CD4-positive, alpha-beta memory T cell (primary cell): ENCODE results near the gene ALDH1L1. TPM values are rescaled to one million over a fixed set of nuclear protein-coding genes. Genes with fewer than 3 reads are reported as not detected.

Source experiments
- CTCF ChIA-PET: fragments of 350-600 bp; sonication (Branson Sonifier 250); formaldehyde crosslinking; loops from one replicate; lab custom pipeline; 2021; ENCODE audit warnings: inconsistent platforms; ENCODE audit not compliant: partially characterized antibody; lab: Charles Lee
- POLR2A ChIA-PET: fragments of 350-600 bp; sonication (Branson Sonifier 250); formaldehyde crosslinking; loops from one replicate; lab custom pipeline; 2021; ENCODE audit not compliant: partially characterized antibody; lab: Charles Lee
- DNase-seq, 5 donors: peaks; one replicate each; pipeline versions ENCODE4 v3.0.0 to v3.0.0-alpha.2; 2020 to 2022; ENCODE audit warnings: mixed read lengths in 1 of 5
- H3K27ac ChIP-seq: one replicate; pipeline ENCODE4 v1.7.0; 2013; ENCODE audit warnings: low read depth, low read length
- H3K27me3 ChIP-seq: 2 replicates; pipeline ENCODE4 v1.7.0; 2013; ENCODE audit warnings: mild to moderate bottlenecking, low read length, moderate library complexity; ENCODE audit not compliant: insufficient read depth
- H3K36me3 ChIP-seq: 2 replicates; pipeline ENCODE4 v1.7.0; 2013; ENCODE audit warnings: mild to moderate bottlenecking, low read length, moderate library complexity; ENCODE audit not compliant: insufficient read depth
- H3K4me1 ChIP-seq: 2 replicates; pipeline ENCODE4 v1.7.0; 2013; ENCODE audit warnings: mild to moderate bottlenecking, low read length, moderate library complexity; ENCODE audit not compliant: insufficient read depth
- H3K4me3 ChIP-seq, 2 donors: one replicate each; pipeline ENCODE4 v1.7.0; 2013; ENCODE audit warnings: low read length in 2 of 2, mild to moderate bottlenecking in 1 of 2
- H3K9me3 ChIP-seq, 2 donors: one replicate each; pipeline ENCODE4 v1.7.0; 2013; ENCODE audit warnings: low read length in 2 of 2, control low read depth in 1 of 2; ENCODE audit not compliant: control insufficient read depth in 1 of 2
- H3K27ac Mint-ChIP-seq, 7 donors: one replicate each; pipeline ENCODE4 v1.8.0; 2020 to 2021; ENCODE audit warnings: mixed read lengths in 7 of 7, mild to moderate bottlenecking in 6 of 7, inconsistent platforms in 3 of 7, moderate library complexity in 3 of 7
- H3K27me3 Mint-ChIP-seq, 2 donors: one replicate each; pipeline ENCODE4 v1.8.0; 2020 to 2021; ENCODE audit warnings: mixed read lengths in 2 of 2
- H3K36me3 Mint-ChIP-seq, 2 donors: one replicate each; pipeline ENCODE4 v1.8.0; 2020 to 2021; ENCODE audit warnings: mixed read lengths in 2 of 2, inconsistent platforms in 1 of 2, mild to moderate bottlenecking in 1 of 2
- H3K4me1 Mint-ChIP-seq, 4 donors: one replicate each; pipeline ENCODE4 v1.8.0; 2020 to 2021; ENCODE audit warnings: mixed read lengths in 4 of 4, mild to moderate bottlenecking in 1 of 4
- H3K4me3 Mint-ChIP-seq, 8 donors: one replicate each; pipeline ENCODE4 v1.8.0; 2020 to 2021; ENCODE audit warnings: mixed read lengths in 8 of 8, mild to moderate bottlenecking in 7 of 8, moderate library complexity in 6 of 8, inconsistent platforms in 3 of 8
- H3K9me3 Mint-ChIP-seq, 8 donors: one replicate each; pipeline ENCODE4 v1.8.0; 2020 to 2021; ENCODE audit warnings: mixed read lengths in 8 of 8, mild to moderate bottlenecking in 5 of 8, inconsistent platforms in 3 of 8, moderate library complexity in 1 of 8
- intact Hi-C: fragments of 100-400 bp; cut with micrococcal nuclease; formaldehyde crosslinking; loops from one replicate; pipeline ENCODE4 v1.15.1; 2023
- polyA plus RNA-seq, 2 donors: library from polyadenylated mRNA; unstranded; fragments of 300-500 nt; fragmentation: Illumina TruSeq; gene quantifications; one replicate each; pipeline ENCODE4 v1.2.3, GENCODE V29; 2021
- total RNA-seq, 2 experiments: library from RNA; stranded (reverse); gene quantifications; one replicate each; pipeline ENCODE4 v1.2.3, GENCODE V29; 2021

ALDH1L1 gene
- total and polyA plus RNA-seq, 4 experiments from 2014 or later: not detected

DNA sequence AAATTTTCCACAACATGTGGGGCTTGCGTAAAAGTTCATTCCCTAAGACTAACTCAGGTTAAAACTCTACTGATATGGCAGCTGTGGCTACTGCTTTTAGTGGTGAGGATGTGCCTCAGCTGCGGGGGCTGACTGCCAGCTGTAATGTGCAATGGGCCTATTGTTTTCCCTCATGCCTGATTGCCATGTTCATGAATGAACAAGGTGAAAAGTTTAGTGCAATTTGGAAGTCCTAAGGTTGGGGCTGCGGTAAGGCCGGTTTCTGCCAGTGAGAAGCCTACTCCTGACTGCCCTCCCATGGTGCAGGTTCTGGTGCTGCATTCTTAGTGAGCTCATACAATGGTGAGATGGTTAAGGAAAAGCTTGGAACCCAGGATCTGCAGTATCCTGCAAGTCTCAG is 10.9 kb upstream of the ALDH1L1 start:
- H3K9me3 Mint-ChIP-seq: peaks cover 0 to 12% (median 6%) of the 10 kb centered on the region in 8 donors
- CTCF ChIA-PET: interaction anchor here (2.9 kb wide), 1 partner anchor 8 kb away, joined by 9 read pairs; no protein-coding TSS in a partner anchor
- H3K36me3 Mint-ChIP-seq: no peaks in the 10 kb centered on the region
- H3K4me1 Mint-ChIP-seq: no peaks in the 10 kb centered on the region
- no peak for DNase-seq
- H3K27me3 Mint-ChIP-seq: peaks cover 0 to 3% of the 10 kb centered on the region in 2 donors
- H3K27ac Mint-ChIP-seq: no peak overlapping the region
- no peak overlapping the region for H3K4me3 ChIP-seq
- no peaks in the 10 kb centered on the region for H3K27me3 ChIP-seq
- H3K9me3 ChIP-seq: no peaks in the 10 kb centered on the region
- H3K4me3 Mint-ChIP-seq: no peak overlapping the region
- no peak overlapping the region for H3K27ac ChIP-seq
- H3K4me1 ChIP-seq: no peaks in the 10 kb centered on the region
- H3K36me3 ChIP-seq: no peaks in the 10 kb centered on the region
- POLR2A ChIA-PET: no interaction called here
- intact Hi-C loops: no loop called here

DNA sequence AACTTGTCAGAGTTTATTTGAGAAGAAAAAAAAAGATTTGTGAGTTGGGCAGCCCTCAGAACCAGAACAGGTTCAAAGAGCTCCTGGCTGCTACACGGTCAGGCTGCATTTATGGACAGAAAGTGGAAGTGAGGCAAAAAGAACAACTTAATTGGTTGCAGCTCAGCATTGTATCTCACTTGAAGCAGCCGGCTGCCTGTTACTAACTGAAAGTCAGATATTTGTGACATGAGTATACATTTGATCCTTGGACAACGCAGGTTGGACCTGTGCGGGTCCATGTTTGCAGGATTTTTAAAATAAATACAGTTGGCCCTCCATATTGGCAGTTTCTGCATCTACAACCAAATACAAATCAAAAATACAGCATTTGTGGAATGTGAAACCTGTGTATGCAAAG is 7.5 kb upstream of the ALDH1L1 start:
- no peaks in the 10 kb centered on the region for H3K4me1 ChIP-seq
- no peaks in the 10 kb centered on the region for H3K4me1 Mint-ChIP-seq
- no peaks in the 10 kb centered on the region for H3K9me3 ChIP-seq
- peaks cover 0 to 2% (median 0%) of the 10 kb centered on the region in 8 donors for H3K9me3 Mint-ChIP-seq
- POLR2A ChIA-PET: no interaction called here
- H3K27me3 ChIP-seq: no peaks in the 10 kb centered on the region
- H3K4me3 Mint-ChIP-seq: no peak overlapping the region
- H3K27ac ChIP-seq: no peak overlapping the region
- no peak overlapping the region for H3K27ac Mint-ChIP-seq
- peaks cover 4 to 17% of the 10 kb centered on the region in 2 donors for H3K27me3 Mint-ChIP-seq
- no peak for DNase-seq
- H3K4me3 ChIP-seq: no peak overlapping the region
- H3K36me3 ChIP-seq: no peaks in the 10 kb centered on the region
- H3K36me3 Mint-ChIP-seq: no peaks in the 10 kb centered on the region
- CTCF ChIA-PET: no interaction called here
- intact Hi-C loops: no loop called here

DNA sequence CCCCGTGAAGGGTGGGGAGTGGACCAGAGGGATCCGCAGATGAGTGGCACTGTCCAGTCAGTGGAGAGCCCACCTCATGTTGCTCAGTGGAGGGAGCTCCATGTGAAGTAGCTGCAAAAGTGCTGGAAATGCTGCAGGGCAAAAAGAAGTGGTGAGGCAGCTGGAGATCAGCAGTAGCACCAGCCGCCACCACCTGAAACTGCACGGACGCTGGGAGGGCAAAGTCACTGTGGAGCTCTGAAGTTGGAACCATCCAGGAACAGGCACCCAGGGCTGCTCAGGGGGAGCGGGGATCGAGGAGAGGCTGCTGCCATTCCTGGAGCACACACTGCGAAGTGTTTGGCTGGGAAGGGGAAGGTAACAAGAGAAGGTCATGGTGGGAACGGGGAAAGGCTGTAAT is 6.4 kb upstream of the ALDH1L1 start:
- Mint-ChIP-seq H3K36me3 (no peaks in the 10 kb centered on the region), H3K27me3 (peaks cover 11 to 18% of the 10 kb centered on the region in 2 donors), H3K4me1 (peaks cover 0 to under 1% (median 0%) of the 10 kb centered on the region in 4 donors), H3K27ac (no peak overlapping the region), H3K9me3 (peaks cover 0 to 2% (median 0%) of the 10 kb centered on the region in 8 donors), H3K4me3 (no peak overlapping the region)
- intact Hi-C loops: no loop called here
- CTCF ChIA-PET: no interaction called here
- Histone ChIP-seq H3K27me3 (no peaks in the 10 kb centered on the region), H3K4me1 (no peaks in the 10 kb centered on the region), H3K9me3 (no peaks in the 10 kb centered on the region), H3K36me3 (no peaks in the 10 kb centered on the region), H3K27ac (no peak overlapping the region), H3K4me3 (no peak overlapping the region)
- POLR2A ChIA-PET: no interaction called here
- DNase-seq: no peak

DNA sequence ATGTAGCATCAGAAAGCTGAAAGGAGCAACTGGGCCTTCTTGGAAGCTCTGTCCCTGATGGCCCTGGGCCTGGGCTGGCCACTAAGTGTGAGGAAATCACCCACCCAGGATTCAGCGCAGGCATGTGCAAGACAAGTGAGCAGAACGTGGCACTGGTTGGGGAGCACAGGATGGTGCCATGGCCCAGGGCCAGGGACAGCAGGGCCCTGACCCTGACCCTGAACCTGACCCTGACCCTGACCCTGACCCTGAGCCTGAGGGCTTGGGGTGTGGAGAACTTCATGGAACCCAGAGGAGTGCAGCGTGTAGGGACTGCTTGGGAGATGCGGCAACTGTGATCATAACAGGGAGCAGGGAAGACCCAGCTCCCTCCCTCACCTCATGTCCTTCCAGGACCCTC is 5.9 kb upstream of the ALDH1L1 start:
- Histone ChIP-seq H3K27ac (no peak overlapping the region), H3K27me3 (no peaks in the 10 kb centered on the region), H3K36me3 (no peaks in the 10 kb centered on the region), H3K4me3 (no peak overlapping the region), H3K9me3 (no peaks in the 10 kb centered on the region), H3K4me1 (no peaks in the 10 kb centered on the region)
- Mint-ChIP-seq H3K4me1 (peaks cover 0 to 5% (median 2%) of the 10 kb centered on the region in 4 donors), H3K27me3 (peaks cover 16 to 23% of the 10 kb centered on the region in 2 donors), H3K4me3 (no peak overlapping the region), H3K27ac (no peak overlapping the region), H3K36me3 (no peaks in the 10 kb centered on the region), H3K9me3 (peaks cover 0 to 2% (median 0%) of the 10 kb centered on the region in 8 donors)
- POLR2A ChIA-PET: no interaction called here
- intact Hi-C loops: no loop called here
- no peak for DNase-seq
- CTCF ChIA-PET: no interaction called here

DNA sequence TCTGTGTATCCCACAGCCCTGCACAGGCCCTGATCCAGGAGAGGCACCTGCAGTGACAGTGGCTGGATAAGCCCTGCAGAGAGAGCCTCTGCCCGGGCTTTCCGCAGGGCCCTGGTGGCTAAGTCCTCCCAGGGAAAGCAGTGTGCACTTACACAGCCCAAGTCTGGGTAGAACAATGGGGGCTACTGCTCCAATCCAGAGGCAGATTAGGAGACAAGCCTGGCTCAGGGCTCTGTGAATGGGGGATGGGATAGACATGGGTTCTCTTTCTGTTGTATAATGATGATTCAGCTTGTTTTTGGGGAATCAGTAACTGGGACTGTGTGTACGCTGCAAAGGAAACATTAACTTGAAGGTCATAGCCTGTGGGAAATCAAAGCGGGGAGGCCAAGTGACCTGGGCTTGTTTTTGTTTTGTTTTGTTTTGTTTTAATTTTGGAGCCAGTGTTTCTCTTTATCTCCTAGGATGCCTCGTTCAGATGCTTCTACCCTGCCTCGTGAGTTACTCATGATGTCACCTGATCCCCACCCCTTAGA is 4.1 kb upstream of the ALDH1L1 start:
- ChIA-PET POLR2A (no interaction called here), CTCF (interaction anchor here (1.3 kb wide), 1 partner anchor 14 kb away, joined by 3 read pairs; no protein-coding TSS in a partner anchor)
- no peak overlapping the region for H3K4me3 ChIP-seq
- H3K9me3 ChIP-seq: no peaks in the 10 kb centered on the region
- H3K27ac Mint-ChIP-seq: no peak overlapping the region
- H3K9me3 Mint-ChIP-seq: peaks cover 0 to 2% (median 0%) of the 10 kb centered on the region in 8 donors
- no peaks in the 10 kb centered on the region for H3K27me3 ChIP-seq
- H3K4me1 Mint-ChIP-seq: peaks cover 1 to 9% (median 5%) of the 10 kb centered on the region in 4 donors
- DNase-seq: no peak
- H3K4me1 ChIP-seq: no peaks in the 10 kb centered on the region
- H3K27me3 Mint-ChIP-seq: peaks cover 22 to 27% of the 10 kb centered on the region in 2 donors
- no peak overlapping the region for H3K27ac ChIP-seq
- no peak overlapping the region for H3K4me3 Mint-ChIP-seq
- H3K36me3 ChIP-seq: no peaks in the 10 kb centered on the region
- H3K36me3 Mint-ChIP-seq: no peaks in the 10 kb centered on the region
- intact Hi-C loops: no loop called here

DNA sequence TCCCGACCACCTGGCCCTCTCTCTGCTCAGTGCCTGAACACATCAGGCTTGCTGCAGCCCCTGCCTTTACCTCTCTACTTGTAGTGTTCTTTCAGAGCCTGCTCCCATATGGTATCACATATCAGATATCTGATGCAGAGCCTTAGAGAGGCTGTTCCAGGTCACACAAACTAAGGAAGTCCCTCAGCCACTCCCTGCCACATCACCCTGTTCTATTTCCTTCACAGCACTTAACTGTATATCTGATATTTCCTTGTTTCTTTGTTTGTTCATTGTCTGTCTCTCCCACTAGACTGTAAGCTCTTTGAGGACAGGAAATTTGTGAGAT is 976 bp upstream of the ALDH1L1 start:
- CTCF ChIA-PET: no interaction called here

DNA sequence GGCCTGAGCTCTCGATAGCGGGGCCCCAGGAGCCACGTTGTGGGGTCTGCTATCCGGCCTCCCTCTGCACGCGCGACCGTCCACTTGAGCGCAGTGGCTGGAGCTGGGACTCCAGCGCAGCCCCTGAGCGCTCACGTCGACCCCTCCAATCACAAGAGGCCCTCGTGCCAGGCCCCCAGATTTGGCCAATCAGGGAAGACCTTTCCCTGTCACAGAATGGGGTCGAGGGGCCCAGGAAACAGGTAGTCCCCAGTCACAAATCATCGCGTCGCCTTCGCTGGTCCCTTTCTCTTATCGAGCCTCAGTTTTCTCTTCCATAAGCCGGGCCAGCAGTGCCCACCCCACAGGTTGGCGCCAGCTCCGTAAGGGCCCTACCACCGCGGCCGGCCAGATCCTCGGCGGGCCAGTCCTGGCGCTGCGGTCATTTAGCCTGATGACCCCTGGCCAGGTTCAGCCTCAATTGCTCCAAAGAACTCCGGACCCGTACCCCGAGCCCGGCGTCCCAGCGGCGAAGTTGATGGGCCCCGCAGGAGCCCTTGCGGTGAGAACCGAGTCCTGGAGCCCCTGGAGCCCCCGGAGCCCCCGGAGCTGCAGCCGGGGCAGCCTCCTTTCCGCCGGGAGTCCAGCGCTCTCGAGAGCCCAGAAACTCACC is 435 bp downstream of the ALDH1L1 start:
- H3K36me3 Mint-ChIP-seq: no peaks in the 10 kb centered on the region
- Histone ChIP-seq H3K9me3 (no peaks in the 10 kb centered on the region), H3K36me3 (no peaks in the 10 kb centered on the region), H3K27ac (no peak overlapping the region), H3K4me3 (no peak overlapping the region), H3K27me3 (no peaks in the 10 kb centered on the region), H3K4me1 (no peaks in the 10 kb centered on the region)
- peaks cover 27 to 34% of the 10 kb centered on the region in 2 donors for H3K27me3 Mint-ChIP-seq
- H3K9me3 Mint-ChIP-seq: no peaks in the 10 kb centered on the region
- CTCF ChIA-PET: no interaction called here
- POLR2A ChIA-PET: no interaction called here
- no peak overlapping the region for H3K4me3 Mint-ChIP-seq
- DNase-seq: no peak
- H3K27ac Mint-ChIP-seq: no peak overlapping the region
- intact Hi-C loops: no loop called here
- H3K4me1 Mint-ChIP-seq: peaks cover 1 to 9% (median 5%) of the 10 kb centered on the region in 4 donors

More for the DNA sequence above, 976 bp upstream of the ALDH1L1 start:
- Mint-ChIP-seq H3K4me3 (peak overlapping the region in 2 of 8 donors; percentile 22 to 29), H3K27me3 (peaks cover 27 to 35% of the 10 kb centered on the region in 2 donors), H3K4me1 (peaks cover 1 to 9% (median 5%) of the 10 kb centered on the region in 4 donors), H3K27ac (no peak overlapping the region), H3K9me3 (peaks cover 0 to 2% (median 0%) of the 10 kb centered on the region in 8 donors), H3K36me3 (no peaks in the 10 kb centered on the region)
- POLR2A ChIA-PET: no interaction called here
- Histone ChIP-seq H3K4me1 (no peaks in the 10 kb centered on the region), H3K9me3 (no peaks in the 10 kb centered on the region), H3K36me3 (no peaks in the 10 kb centered on the region), H3K4me3 (no peak overlapping the region), H3K27me3 (no peaks in the 10 kb centered on the region), H3K27ac (no peak overlapping the region)
- no peak for DNase-seq
- intact Hi-C loops: no loop called here
